KMS-11 (cell line): ENCODE results near the gene NELL1.

Source experiments
- H2AFZ ChIP-seq: fragments of 200-600 bp; sonication (generic); 2 replicates; pipeline ENCODE4 v1.6.1; 2016; ENCODE audit warnings: antibody characterized with exemption, mixed run types, low read depth
- H3K27ac ChIP-seq: fragments of 200-600 bp; sonication (generic); 2 replicates; pipeline ENCODE4 v1.6.1; 2016; ENCODE audit warnings: mild to moderate bottlenecking, mixed run types
- H3K27me3 ChIP-seq: fragments of 200-600 bp; sonication (generic); 2 replicates; pipeline ENCODE4 v1.6.1; 2017; ENCODE audit warnings: mild to moderate bottlenecking, low read depth, mixed run types, moderate library complexity; ENCODE audit not compliant: insufficient read depth
- H3K36me3 ChIP-seq: fragments of 200-600 bp; sonication (generic); 2 replicates; pipeline ENCODE4 v1.6.1; 2017; ENCODE audit warnings: mild to moderate bottlenecking, mixed run types; ENCODE audit not compliant: insufficient read depth
- H3K4me1 ChIP-seq: fragments of 200-600 bp; sonication (generic); 2 replicates; pipeline ENCODE4 v1.6.1; 2016; ENCODE audit warnings: mild to moderate bottlenecking, low read depth, mixed run types; ENCODE audit not compliant: poor library complexity, severe bottlenecking
- H3K4me2 ChIP-seq: fragments of 200-600 bp; sonication (generic); 2 replicates; pipeline ENCODE4 v1.7.0; 2016; ENCODE audit warnings: mild to moderate bottlenecking, mixed run types
- H3K4me3 ChIP-seq: fragments of 200-600 bp; sonication (generic); IDR thresholded peaks from 2 replicates; pipeline ENCODE4 v1.6.1; 2017; ENCODE audit warnings: low read depth, low read length, mixed read lengths; ENCODE audit not compliant: insufficient read depth
- H3K79me2 ChIP-seq: fragments of 200-600 bp; sonication (generic); 2 replicates; pipeline ENCODE4 v1.6.1; 2016; ENCODE audit warnings: low read depth, mixed run types; ENCODE audit not compliant: insufficient read depth
- H3K9ac ChIP-seq: fragments of 200-600 bp; sonication (generic); 2 replicates; pipeline ENCODE4 v1.6.1; 2016; ENCODE audit warnings: mild to moderate bottlenecking, mixed run types
- H4K20me1 ChIP-seq: fragments of 200-600 bp; sonication (generic); 2 replicates; pipeline ENCODE4 v1.6.1; 2016; ENCODE audit warnings: mild to moderate bottlenecking, mixed run types; ENCODE audit not compliant: insufficient read depth
- CTCF ChIP-seq: fragments of 200-600 bp; sonication (generic); conservative IDR thresholded peaks from 2 replicates; pipeline ENCODE4 v1.6.1; 2017; ENCODE audit warnings: low read depth, mild to moderate bottlenecking, antibody characterized with exemption, low read length, moderate library complexity, mixed read lengths

The NELL1 gene

GRCh38 chr11:21572210-21572609 is 902.8 kb downstream of the NELL1 start:
- Histone ChIP-seq H3K36me3 (no peaks in the 10 kb centered on the region), H2AFZ (no peak overlapping the region), H3K4me1 (no peaks in the 10 kb centered on the region)

GRCh38 chr11:21582791-21583190 is 913.4 kb downstream of the NELL1 start:
- Histone ChIP-seq H3K79me2 (no peaks in the 10 kb centered on the region), H3K9ac (no peak overlapping the region), H2AFZ (no peak overlapping the region), H3K27ac (no peak overlapping the region), H3K4me2 (no peak overlapping the region), H3K27me3 (no peaks in the 10 kb centered on the region), H4K20me1 (no peaks in the 10 kb centered on the region), H3K4me1 (no peaks in the 10 kb centered on the region), H3K36me3 (no peaks in the 10 kb centered on the region), H3K4me3 (no peak overlapping the region)
- TF ChIP-seq CTCF, result no peak

More at GRCh38 chr11:21572210-21572609, 902.8 kb downstream of the NELL1 start:
- Histone ChIP-seq H3K4me2 (no peak overlapping the region), H3K4me3 (no peak overlapping the region), H3K79me2 (no peaks in the 10 kb centered on the region), H3K27ac (no peak overlapping the region), H4K20me1 (no peaks in the 10 kb centered on the region), H3K9ac (no peak overlapping the region), H3K27me3 (no peaks in the 10 kb centered on the region)
- no peak for TF ChIP-seq CTCF

DNA sequence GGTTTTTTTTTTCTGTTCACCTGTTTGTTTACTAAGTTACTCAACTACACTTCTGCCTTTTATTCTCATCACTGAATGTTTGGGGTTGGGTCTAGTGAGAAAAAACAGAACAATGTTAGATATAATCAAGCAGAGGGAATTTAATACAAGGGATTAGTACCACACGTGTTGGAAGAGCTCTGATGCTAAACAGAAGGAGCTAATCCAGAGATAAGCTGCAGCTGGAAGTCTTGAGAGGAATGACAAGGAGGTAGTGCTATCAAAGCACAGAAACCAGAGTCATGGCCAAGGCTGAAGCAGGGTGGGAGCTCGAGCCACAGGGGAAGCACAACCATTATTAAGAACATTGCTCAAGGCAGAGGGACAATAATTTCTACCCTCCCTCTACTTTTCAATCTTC is 919.4 kb downstream of the NELL1 start:
- H3K4me1 ChIP-seq, result no peaks in the 10 kb centered on the region
- TF ChIP-seq CTCF, result no peak
- no peak overlapping the region for H3K4me3 ChIP-seq
- H3K4me2 ChIP-seq, result no peak overlapping the region
- H3K36me3 ChIP-seq, result no peaks in the 10 kb centered on the region
- no peak overlapping the region for H3K27ac ChIP-seq
- no peak overlapping the region for H3K9ac ChIP-seq
- H3K27me3 ChIP-seq, result no peaks in the 10 kb centered on the region
- H2AFZ ChIP-seq, result no peak overlapping the region
- H4K20me1 ChIP-seq, result no peaks in the 10 kb centered on the region
- no peaks in the 10 kb centered on the region for H3K79me2 ChIP-seq

DNA sequence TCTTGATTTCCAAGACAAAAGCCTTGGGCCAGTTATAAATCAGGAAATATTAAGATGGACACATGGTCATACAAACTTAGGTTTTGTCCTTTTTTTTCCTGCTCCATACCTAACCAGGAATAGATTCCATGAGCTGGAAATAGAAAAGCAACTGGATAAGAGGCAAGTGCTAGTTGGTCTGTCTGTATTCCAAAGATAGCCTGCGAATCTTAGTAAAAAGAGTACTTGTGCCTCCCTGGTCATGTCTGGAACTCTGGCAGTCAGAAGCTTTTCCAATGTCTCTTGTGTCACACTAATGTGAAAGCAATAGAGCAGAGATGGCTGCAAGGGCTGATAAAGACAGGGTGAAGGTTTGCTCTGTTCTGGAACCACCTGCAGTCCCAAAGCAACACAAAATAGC is 933.3 kb downstream of the NELL1 start:
- no peak overlapping the region for H3K9ac ChIP-seq
- H3K4me3 ChIP-seq, result no peak overlapping the region
- no peaks in the 10 kb centered on the region for H3K27me3 ChIP-seq
- TF ChIP-seq CTCF, result no peak
- H3K36me3 ChIP-seq, result no peaks in the 10 kb centered on the region
- H3K79me2 ChIP-seq, result no peaks in the 10 kb centered on the region
- no peaks in the 10 kb centered on the region for H4K20me1 ChIP-seq
- no peaks in the 10 kb centered on the region for H3K4me1 ChIP-seq
- no peak overlapping the region for H3K4me2 ChIP-seq
- no peak overlapping the region for H3K27ac ChIP-seq
- no peak overlapping the region for H2AFZ ChIP-seq

DNA sequence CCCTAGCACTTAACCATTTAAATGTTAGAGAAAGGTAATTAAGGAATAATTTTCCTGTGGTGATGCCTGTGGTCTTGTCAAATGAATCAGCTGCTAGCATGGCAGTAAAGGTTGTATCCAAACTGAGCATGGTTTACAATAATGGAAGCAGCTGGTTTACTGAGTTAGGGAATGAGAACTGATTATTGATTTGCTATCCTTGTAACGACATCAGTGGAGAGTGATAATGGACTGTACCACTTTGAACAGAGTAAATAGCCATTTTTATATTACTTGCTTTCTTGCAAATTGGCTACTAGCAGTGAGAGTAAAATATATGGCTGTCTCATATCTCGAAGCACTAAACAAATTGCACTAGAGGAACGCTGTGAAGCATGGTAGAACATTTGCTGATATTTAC is 934.5 kb downstream of the NELL1 start:
- Histone ChIP-seq H3K9ac (no peak overlapping the region), H3K27me3 (no peaks in the 10 kb centered on the region), H2AFZ (no peak overlapping the region), H3K4me3 (no peak overlapping the region), H3K36me3 (no peaks in the 10 kb centered on the region), H3K27ac (no peak overlapping the region), H4K20me1 (no peaks in the 10 kb centered on the region), H3K79me2 (no peaks in the 10 kb centered on the region), H3K4me1 (no peaks in the 10 kb centered on the region), H3K4me2 (no peak overlapping the region)
- no peak for TF ChIP-seq CTCF
